BJ (cell line): ENCODE measurements around the gene ALDH1L1. TPM values are rescaled to one million over a fixed set of nuclear protein-coding genes. Genes with fewer than 3 reads are reported as not detected.
A peak's percentile ranks its signal among the peaks of the same experiment; 100 is the strongest.

Experiments used
- CTCF ChIA-PET: fragments of 350-600 bp; formaldehyde crosslinking; extraction: SDS; loops from one replicate; lab custom pipeline; 2021; ENCODE audit warnings: antibody characterized with exemption, inconsistent platforms; lab: Yijun Ruan, JAX
- POLR2A ChIA-PET: fragments of 300-600 bp; sonication (Branson Sonifier 250); formaldehyde crosslinking; extraction: SDS; loops from one replicate; lab custom pipeline; 2021; ENCODE audit warnings: antibody characterized with exemption; lab: Charles Lee
- DNase-seq: peaks from one replicate; pipeline ENCODE4 v3.0.0-alpha.2; 2011; ENCODE audit warnings: low read depth
- H3K27me3 ChIP-seq: 2 replicates; pipeline ENCODE4 v1.6.0; 2011; ENCODE audit warnings: low read length; ENCODE audit not compliant: control insufficient read depth, insufficient read depth
- H3K36me3 ChIP-seq: 2 replicates; pipeline ENCODE4 v1.5.1; 2011; ENCODE audit warnings: low read length; ENCODE audit not compliant: control insufficient read depth, insufficient read depth
- H3K4me3 ChIP-seq: 2 replicates; pipeline ENCODE4 v1.5.1; 2011; ENCODE audit warnings: low read depth, mild to moderate bottlenecking, control low read depth, low read length
- CTCF ChIP-seq: IDR thresholded peaks from 2 replicates; pipeline ENCODE4 v1.5.1; 2011; ENCODE audit warnings: low read depth, mild to moderate bottlenecking, control low read depth, inconsistent platforms, low read length, moderate library complexity; ENCODE audit not compliant: insufficient read depth
- polyA plus RNA-seq: library from polyadenylated mRNA; depleted of rRNA; stranded (reverse); fragments of >200 nt; gene quantifications from 2 replicates; pipeline ENCODE4 v1.2.3, GENCODE V29; 2011

Gene ALDH1L1
- polyA plus RNA-seq, 1 experiment = 0.37 TPM

- CTCF ChIA-PET = no interaction called here
- Histone ChIP-seq H3K36me3 (no peaks in the 10 kb centered on the region), H3K27me3 (no peaks in the 10 kb centered on the region), H3K4me3 (peak overlapping the region; percentile 65)
- no peak for DNase-seq
- TF ChIP-seq CTCF = no peak
- POLR2A ChIA-PET = no interaction called here
These were observed 97.3 kb downstream of the ALDH1L1 start for GRCh38 chr3:126083138-126083445.

GRCh38 chr3:126082362-126083137, 97.8 kb downstream of the ALDH1L1 start:
- DNase-seq = no peak
- H3K27me3 ChIP-seq = no peaks in the 10 kb centered on the region
- ChIA-PET POLR2A (no interaction called here), CTCF (interaction anchor here (1.6 kb wide), 1 partner anchor 11 kb away, joined by 4 read pairs; no protein-coding TSS in a partner anchor)
- no peak for TF ChIP-seq CTCF
- no peak overlapping the region; the same call in 1 of the 2 replicates for H3K4me3 ChIP-seq
- H3K36me3 ChIP-seq = no peaks in the 10 kb centered on the region

GRCh38 chr3:126081618-126082361, 98.6 kb downstream of the ALDH1L1 start:
- Histone ChIP-seq H3K36me3 (no peaks in the 10 kb centered on the region), H3K27me3 (no peaks in the 10 kb centered on the region), H3K4me3 (no peak overlapping the region)
- ChIA-PET CTCF (interaction anchor here (1.6 kb wide), 1 partner anchor 10 kb away, joined by 4 read pairs; no protein-coding TSS in a partner anchor), POLR2A (no interaction called here)
- DNase-seq = no peak
- peak; percentile 41 for TF ChIP-seq CTCF

GRCh38 chr3:126080970-126081369, 99.4 kb downstream of the ALDH1L1 start:
- no peaks in the 10 kb centered on the region for H3K36me3 ChIP-seq
- CTCF ChIA-PET = interaction anchor here (1.6 kb wide), 1 partner anchor 9 kb away, joined by 4 read pairs; no protein-coding TSS in a partner anchor
- no peak for DNase-seq
- POLR2A ChIA-PET = no interaction called here
- TF ChIP-seq CTCF = no peak
- no peak overlapping the region for H3K4me3 ChIP-seq
- H3K27me3 ChIP-seq = no peaks in the 10 kb centered on the region

- no peaks in the 10 kb centered on the region for H3K36me3 ChIP-seq
- ChIA-PET CTCF (interaction anchor here (1.2 kb wide), 1 partner anchor 23 kb away, joined by 3 read pairs; no protein-coding TSS in a partner anchor), POLR2A (no interaction called here)
- no peak overlapping the region for H3K4me3 ChIP-seq
- no peak for DNase-seq
- TF ChIP-seq CTCF = no peak
- no peaks in the 10 kb centered on the region for H3K27me3 ChIP-seq
These were observed 101.5 kb downstream of the ALDH1L1 start for GRCh38 chr3:126078866-126079265.
